ENCODE data around the gene PLA2G2F. TPM values are rescaled to one million over a fixed set of nuclear protein-coding genes. Genes with fewer than 3 reads are reported as not detected.

The PLA2G2F gene
- total RNA-seq, 1 donor from 2014 or later, result 9.2 TPM

DNA sequence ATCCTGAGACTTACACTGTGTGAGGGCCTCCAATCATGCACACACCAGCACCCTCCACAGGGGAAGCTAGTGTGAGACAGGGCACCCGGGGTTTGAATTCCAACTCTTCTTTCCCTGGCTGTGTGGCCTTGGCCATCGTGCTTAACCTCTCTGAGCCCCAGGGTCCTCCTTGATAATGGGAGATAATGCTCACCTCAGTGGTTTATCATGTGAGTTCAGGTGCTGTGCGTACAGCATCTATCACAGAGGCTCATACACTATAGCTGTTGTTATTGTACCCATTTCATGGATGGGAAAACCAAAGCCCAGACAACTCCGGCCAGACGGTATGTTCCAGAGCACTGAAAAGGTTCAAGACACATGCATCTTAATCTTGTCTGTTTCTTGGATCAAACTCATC lies 30.8 kb downstream of the PLA2G2F start:
- Histone ChIP-seq H3K27me3 (ENCODE audit: control insufficient read depth, insufficient read depth, low read length) (peaks cover 6% of the 10 kb centered on the region), H3K36me3 (ENCODE audit: control insufficient read depth, insufficient read depth, low read length) (no peaks in the 10 kb centered on the region), H3K4me3 (ENCODE audit: low read depth, low read length) (no peak overlapping the region)
- TF ChIP-seq, protein P1, sequence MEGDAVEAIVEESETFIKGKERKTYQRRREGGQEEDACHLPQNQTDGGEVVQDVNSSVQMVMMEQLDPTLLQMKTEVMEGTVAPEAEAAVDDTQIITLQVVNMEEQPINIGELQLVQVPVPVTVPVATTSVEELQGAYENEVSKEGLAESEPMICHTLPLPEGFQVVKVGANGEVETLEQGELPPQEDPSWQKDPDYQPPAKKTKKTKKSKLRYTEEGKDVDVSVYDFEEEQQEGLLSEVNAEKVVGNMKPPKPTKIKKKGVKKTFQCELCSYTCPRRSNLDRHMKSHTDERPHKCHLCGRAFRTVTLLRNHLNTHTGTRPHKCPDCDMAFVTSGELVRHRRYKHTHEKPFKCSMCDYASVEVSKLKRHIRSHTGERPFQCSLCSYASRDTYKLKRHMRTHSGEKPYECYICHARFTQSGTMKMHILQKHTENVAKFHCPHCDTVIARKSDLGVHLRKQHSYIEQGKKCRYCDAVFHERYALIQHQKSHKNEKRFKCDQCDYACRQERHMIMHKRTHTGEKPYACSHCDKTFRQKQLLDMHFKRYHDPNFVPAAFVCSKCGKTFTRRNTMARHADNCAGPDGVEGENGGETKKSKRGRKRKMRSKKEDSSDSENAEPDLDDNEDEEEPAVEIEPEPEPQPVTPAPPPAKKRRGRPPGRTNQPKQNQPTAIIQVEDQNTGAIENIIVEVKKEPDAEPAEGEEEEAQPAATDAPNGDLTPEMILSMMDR (IDR thresholded peaks at IDR 0.05; ENCODE audit: insufficient read depth, low read length, poor library complexity, severe bottlenecking), result no peak
- DNase-seq (ENCODE audit: low read depth), result no peak

DNA sequence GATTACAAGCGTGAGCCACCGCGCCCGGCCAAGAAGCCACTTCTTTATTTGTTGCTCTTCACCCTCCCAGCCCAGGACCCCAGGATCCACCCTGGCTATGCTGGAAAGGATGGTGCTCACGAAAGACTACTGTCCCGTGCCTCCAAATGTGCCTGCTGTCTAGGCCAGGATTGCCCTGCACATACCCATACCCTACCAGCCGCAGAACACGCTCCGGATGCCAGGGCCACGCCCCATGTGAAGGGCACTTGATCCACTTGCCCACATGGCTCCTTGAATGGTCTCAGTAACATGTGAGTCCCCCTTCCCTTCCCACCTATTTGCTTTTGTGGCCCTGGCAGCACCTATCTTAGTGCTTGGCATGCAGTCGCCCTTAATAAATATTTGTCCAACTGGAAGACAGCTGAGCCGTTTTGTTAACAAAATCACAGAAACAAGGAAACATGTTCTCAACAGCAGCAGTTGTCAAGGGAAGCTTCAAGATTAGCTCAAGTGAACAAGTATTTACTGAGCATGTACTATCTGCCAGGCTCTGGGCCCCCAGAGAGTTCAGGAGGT lies 33.0 kb downstream of the PLA2G2F start:
- Histone ChIP-seq H3K27me3 (ENCODE audit: control insufficient read depth, insufficient read depth, low read length) (peaks cover 2% of the 10 kb centered on the region), H3K4me3 (ENCODE audit: low read depth, low read length) (no peak overlapping the region), H3K36me3 (ENCODE audit: control insufficient read depth, insufficient read depth, low read length) (no peaks in the 10 kb centered on the region)
- no peak for DNase-seq (ENCODE audit: low read depth)
- TF ChIP-seq, protein P1 (IDR thresholded peaks at IDR 0.05; ENCODE audit: insufficient read depth, low read length, poor library complexity, severe bottlenecking), result no peak

DNA sequence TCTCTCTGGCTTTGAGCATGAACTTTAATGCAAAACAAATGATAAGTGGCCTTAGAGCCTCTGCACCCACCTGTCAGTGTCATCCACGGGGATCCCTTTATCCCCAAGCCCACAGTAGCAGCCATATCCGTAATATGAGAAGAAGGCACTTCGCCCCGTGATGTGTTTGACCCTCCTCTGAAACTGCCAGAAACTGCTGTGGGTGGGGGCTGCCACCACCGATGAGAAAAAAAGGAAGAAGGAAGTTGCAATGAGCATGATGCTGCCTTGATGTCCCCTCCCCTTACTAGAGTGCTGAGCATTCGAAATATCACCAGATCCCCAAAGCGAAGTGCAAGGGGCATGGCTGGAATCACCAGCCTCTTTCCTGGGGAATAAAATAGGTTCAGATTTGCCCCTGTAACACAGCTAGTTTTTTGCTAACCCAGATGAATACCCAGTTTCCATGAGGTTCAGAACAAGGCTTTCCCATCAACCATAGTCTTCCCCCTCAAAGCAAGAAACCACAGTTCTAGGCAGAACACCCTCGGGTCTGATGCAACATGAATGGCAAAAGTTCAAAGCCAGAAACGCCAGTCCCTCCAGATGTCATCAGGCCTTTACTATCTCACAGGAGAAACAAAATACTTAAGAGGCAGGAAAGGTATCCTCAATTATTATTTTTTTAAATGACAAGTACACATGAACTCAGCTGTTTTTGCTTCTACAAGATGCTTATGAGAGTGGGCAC lies 36.0 kb downstream of the PLA2G2F start:
- no peak overlapping the region for H3K4me3 ChIP-seq (ENCODE audit: low read depth, low read length)
- no peaks in the 10 kb centered on the region for H3K36me3 ChIP-seq (ENCODE audit: control insufficient read depth, insufficient read depth, low read length)
- H3K27me3 ChIP-seq (ENCODE audit: control insufficient read depth, insufficient read depth, low read length), result peaks cover 5% of the 10 kb centered on the region
- no peak for DNase-seq (ENCODE audit: low read depth)
- TF ChIP-seq, protein P1 (IDR thresholded peaks at IDR 0.05; ENCODE audit: insufficient read depth, low read length, poor library complexity, severe bottlenecking), result no peak

DNA sequence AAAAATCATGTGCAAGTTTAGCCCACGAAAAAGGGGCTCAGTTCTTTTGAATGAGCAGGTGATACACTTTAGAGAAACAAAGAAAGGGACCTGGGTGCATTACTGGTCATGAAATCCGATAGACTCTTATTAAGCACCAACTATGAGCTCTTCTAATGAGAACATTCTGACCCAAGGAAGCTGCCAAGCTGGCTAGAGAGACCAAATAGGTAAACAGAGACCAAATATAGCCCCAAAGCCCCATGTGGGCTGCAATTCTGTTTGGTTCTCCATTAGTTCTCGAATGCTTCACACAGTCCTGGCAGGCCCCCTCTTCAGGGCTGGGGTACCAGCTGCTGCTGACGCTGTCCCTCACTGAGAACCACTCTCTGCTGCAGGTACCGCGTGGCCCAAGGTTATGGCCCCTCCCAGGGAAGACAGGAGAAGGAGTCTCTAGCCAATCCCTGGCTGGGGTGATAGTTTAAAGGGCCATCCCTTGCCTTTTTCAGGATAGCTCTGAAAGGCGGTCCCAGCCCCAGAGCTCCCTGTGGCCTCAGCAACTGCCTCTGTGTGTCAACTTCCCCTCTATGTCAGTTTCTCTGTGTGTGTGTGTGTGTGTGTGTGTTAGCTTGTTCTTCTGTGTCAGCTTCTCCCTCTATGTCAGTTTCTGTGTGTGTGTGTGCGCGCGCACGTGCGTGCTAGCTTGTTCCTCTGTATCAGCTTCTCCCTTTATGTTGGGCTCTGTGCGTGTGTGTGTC lies 39.7 kb downstream of the PLA2G2F start:
- Histone ChIP-seq H3K4me3 (ENCODE audit: low read depth, low read length) (no peak overlapping the region), H3K27me3 (ENCODE audit: control insufficient read depth, insufficient read depth, low read length) (peaks cover 5% of the 10 kb centered on the region), H3K36me3 (ENCODE audit: control insufficient read depth, insufficient read depth, low read length) (no peaks in the 10 kb centered on the region)
- DNase-seq (ENCODE audit: low read depth), result no peak
- TF ChIP-seq, protein P1 (IDR thresholded peaks at IDR 0.05; ENCODE audit: insufficient read depth, low read length, poor library complexity, severe bottlenecking), result no peak

DNA sequence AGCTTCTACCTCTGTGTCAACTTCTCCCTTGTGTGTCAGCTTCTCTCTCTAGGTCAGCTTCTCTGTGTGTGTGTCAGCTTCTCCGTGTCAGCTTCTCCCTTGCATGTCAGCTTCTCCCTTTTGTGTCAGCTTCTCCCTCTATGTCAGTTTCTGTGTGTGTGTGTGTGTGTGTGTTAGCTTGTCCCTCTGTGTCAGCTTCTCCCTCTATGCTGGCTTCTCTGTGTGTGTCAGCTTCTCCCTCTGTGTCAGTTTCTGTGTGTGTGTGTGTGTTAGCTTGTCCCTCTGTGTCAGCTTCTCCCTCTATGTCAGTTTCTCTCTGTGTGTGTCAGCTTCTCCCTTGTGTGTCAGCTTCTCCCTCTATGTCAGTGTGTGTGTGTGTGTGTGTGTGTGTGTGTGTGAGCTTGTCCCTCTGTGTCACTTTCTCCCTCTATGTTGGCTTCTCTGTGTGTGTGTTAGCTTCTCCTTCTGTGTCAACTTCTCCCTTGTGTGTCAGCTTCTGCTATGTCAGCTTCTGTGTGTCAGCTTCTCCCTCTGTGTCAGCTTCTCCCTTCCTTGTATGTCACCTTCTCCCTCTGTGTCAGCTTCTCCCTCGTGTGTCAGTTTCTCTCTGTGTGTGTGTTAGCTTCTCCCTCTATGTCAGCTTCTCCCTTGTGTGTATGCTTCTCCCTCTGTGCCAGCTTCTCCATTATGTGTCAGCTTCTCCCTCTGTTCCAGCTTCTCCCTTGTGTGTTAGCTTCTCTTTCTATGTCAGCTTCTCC lies 40.4 kb downstream of the PLA2G2F start:
- H3K27me3 ChIP-seq (ENCODE audit: control insufficient read depth, insufficient read depth, low read length), result peaks cover 5% of the 10 kb centered on the region
- TF ChIP-seq, protein P1 (IDR thresholded peaks at IDR 0.05; ENCODE audit: insufficient read depth, low read length, poor library complexity, severe bottlenecking), result no peak
- no peak overlapping the region for H3K4me3 ChIP-seq (ENCODE audit: low read depth, low read length)
- DNase-seq (ENCODE audit: low read depth), result no peak
- no peaks in the 10 kb centered on the region for H3K36me3 ChIP-seq (ENCODE audit: control insufficient read depth, insufficient read depth, low read length)

Measured in kidney epithelial cell (primary cell).